Spleen (tissue), 11 donors: ENCODE results near the gene ZDHHC3. TPM values are rescaled to one million over a fixed set of nuclear protein-coding genes. Genes with fewer than 3 reads are reported as not detected.

Experiments
- DNase-seq: peaks from one replicate; pipeline ENCODE4 v3.0.0-alpha.2; 2020
- H3K27ac ChIP-seq, 8 donors: fragments of 200-600 bp; sonication (generic) in 7 of 8; 1 replicate in 4 of 8; 2 replicates in 4 of 8; pipeline versions ENCODE4 v1.5.0 to v1.8.0; 2016 to 2021; ENCODE audit warnings: inconsistent platforms in 4 of 8, mild to moderate bottlenecking in 4 of 8, moderate library complexity in 1 of 8
- H3K27me3 ChIP-seq, 7 donors: fragments of 200-600 bp; sonication (generic) in 6 of 7; replicated peaks in 1 of 7; 1 replicate in 4 of 7; 2 replicates in 3 of 7; pipeline versions ENCODE4 v1.5.0 to v1.8.0; 2016 to 2021; ENCODE audit warnings: inconsistent platforms in 3 of 7, mild to moderate bottlenecking in 1 of 7
- H3K36me3 ChIP-seq, 6 donors: fragments of 200-600 bp; sonication (generic) in 5 of 6; 1 replicate in 4 of 6; 2 replicates in 2 of 6; pipeline versions ENCODE4 v1.5.0 to v1.8.0; 2016 to 2021; ENCODE audit warnings: inconsistent platforms in 2 of 6
- H3K4me1 ChIP-seq, 6 donors: fragments of 200-600 bp; sonication (generic) in 5 of 6; 1 replicate in 3 of 6; 2 replicates in 3 of 6; pipeline versions ENCODE4 v1.5.0 to v1.8.0; 2016 to 2021; ENCODE audit warnings: inconsistent platforms in 3 of 6
- H3K4me3 ChIP-seq, 8 donors: fragments of 200-600 bp; sonication (generic) in 7 of 8; 1 replicate in 4 of 8; 2 replicates in 4 of 8; pipeline versions ENCODE4 v1.5.0 to v1.8.0; 2016 to 2021; ENCODE audit warnings: inconsistent platforms in 4 of 8, mild to moderate bottlenecking in 4 of 8, moderate library complexity in 2 of 8
- H3K9me3 ChIP-seq, 8 donors: fragments of 200-600 bp; sonication (generic) in 7 of 8; 1 replicate in 4 of 8; 2 replicates in 4 of 8; pipeline versions ENCODE4 v1.5.0 to v1.8.0; 2016 to 2021; ENCODE audit warnings: inconsistent platforms in 4 of 8
- POLR2A ChIP-seq, 3 donors: fragments of 450-650 bp; IDR thresholded peaks; one replicate each; pipeline ENCODE4 v1.5.1; 2017; ENCODE audit warnings: antibody characterized with exemption in 3 of 3, mild to moderate bottlenecking in 1 of 3
- POLR2AphosphoS5 ChIP-seq, 3 donors: sonication (generic); formaldehyde crosslinking; IDR thresholded peaks; one replicate each; pipeline ENCODE4 v1.5.1; 2017; ENCODE audit warnings: antibody characterized with exemption in 3 of 3
- WGBS, 5 donors: extraction: QIAGEN DNeasy Blood & Tissue Kit in 3 of 5; methylation state at CpG; one replicate each; pipeline versions ENCODE4 v1.1.5 to v1.1.7; 2013 to 2018; 5-methylcytosine and 5-hydroxymethylcytosine counted together
- intact Hi-C: fragments of 100-400 bp; cut with DNase I; formaldehyde crosslinking; loops from one replicate; pipeline ENCODE4 v1.15.0; 2023; ENCODE audit warnings: low total_unique reads
- polyA plus RNA-seq, 3 donors: library from polyadenylated mRNA; stranded (reverse); fragments of 200-250 nt; gene quantifications; one replicate each; pipeline ENCODE4 v1.2.1, GENCODE V29; 2013
- total RNA-seq, 7 donors: library from RNA; depleted of rRNA in 3 of 7; stranded (reverse); fragments of >200 nt in 3 of 7; fragmentation: NEBNext Ultra II Directional in 4 of 7; extraction: Animal tissue kit (Norgen Biotek cat#: 25700) in 4 of 7; gene quantifications; one replicate each; pipeline versions ENCODE4 v1.1.0 to v1.2.1, GENCODE V29; 2016 to 2021
- TF ChIP-seq, protein P1 (sequence below), 11 experiments: fragments of 200-600 bp in 7 of 11; fragments of 450-650 bp in 4 of 11; sonication (generic) in 4 of 11; IDR thresholded peaks in 8 of 11; conservative IDR thresholded peaks in 3 of 11; 1 replicate in 7 of 11; 2 replicates in 4 of 11; pipeline versions ENCODE4 v1.4.0 to v1.8.0; 2016 to 2021; ENCODE audit warnings: antibody characterized with exemption in 11 of 11, inconsistent platforms in 4 of 11, mild to moderate bottlenecking in 1 of 11
- donor health status: healthy with polysubstance abuse.
- donor health status: DM: no; HTN: no; CAD: no; lungs with moderate emphysema.
- donor health status: DM: no; HTN: no; CAD: no.
- donor health status: Bipolar disorder and iron deficiency.
- donor health status: healthy.
- donor health status: DM: no; HTN: no; CAD: no.
- donor health status: DM: yes; HTN: yes; CAD: no.

Gene ZDHHC3
- total and polyA plus RNA-seq, 10 donors = 15.2 to 79.2 (median 65.5) TPM

DNA sequence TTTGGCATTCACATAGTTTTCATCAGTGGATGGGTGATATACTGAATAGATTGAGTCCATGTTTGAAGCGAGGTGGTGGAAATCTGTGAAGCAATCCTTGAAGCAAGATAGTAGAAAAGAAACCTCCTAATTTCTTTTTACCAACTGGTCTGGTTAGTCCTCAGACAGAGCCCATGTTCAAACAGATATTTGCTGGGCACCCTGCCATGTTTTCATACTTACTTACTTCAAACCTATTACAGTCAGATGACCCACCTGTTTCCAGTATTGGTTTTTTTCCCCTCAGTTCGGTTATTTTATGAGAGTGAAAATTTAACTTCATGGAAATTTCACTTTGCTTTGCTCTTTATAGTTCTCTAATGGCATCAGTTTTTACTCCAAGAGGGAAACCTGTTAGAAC is 23.8 kb upstream of the ZDHHC3 start:
- Histone ChIP-seq H3K4me3 (no peak overlapping the region), H3K36me3 (peaks cover 0 to 100% (median 64%) of the 10 kb centered on the region in 6 donors), H3K9me3 (peaks cover 0 to 8% (median 1%) of the 10 kb centered on the region in 8 donors), H3K27ac (peak overlapping the region in 7 of 8 donors; percentile 31 to 77 (median 61)), H3K27me3 (no peaks in the 10 kb centered on the region), H3K4me1 (no peaks in the 10 kb centered on the region)
- intact Hi-C loops = no loop called here
- TF ChIP-seq POLR2AphosphoS5 (IDR thresholded peaks at IDR 0.05) (no peak), POLR2A (IDR thresholded peaks at IDR 0.05) (no peak)
- TF ChIP-seq, protein P1, sequence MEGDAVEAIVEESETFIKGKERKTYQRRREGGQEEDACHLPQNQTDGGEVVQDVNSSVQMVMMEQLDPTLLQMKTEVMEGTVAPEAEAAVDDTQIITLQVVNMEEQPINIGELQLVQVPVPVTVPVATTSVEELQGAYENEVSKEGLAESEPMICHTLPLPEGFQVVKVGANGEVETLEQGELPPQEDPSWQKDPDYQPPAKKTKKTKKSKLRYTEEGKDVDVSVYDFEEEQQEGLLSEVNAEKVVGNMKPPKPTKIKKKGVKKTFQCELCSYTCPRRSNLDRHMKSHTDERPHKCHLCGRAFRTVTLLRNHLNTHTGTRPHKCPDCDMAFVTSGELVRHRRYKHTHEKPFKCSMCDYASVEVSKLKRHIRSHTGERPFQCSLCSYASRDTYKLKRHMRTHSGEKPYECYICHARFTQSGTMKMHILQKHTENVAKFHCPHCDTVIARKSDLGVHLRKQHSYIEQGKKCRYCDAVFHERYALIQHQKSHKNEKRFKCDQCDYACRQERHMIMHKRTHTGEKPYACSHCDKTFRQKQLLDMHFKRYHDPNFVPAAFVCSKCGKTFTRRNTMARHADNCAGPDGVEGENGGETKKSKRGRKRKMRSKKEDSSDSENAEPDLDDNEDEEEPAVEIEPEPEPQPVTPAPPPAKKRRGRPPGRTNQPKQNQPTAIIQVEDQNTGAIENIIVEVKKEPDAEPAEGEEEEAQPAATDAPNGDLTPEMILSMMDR (IDR thresholded peaks at IDR 0.05 in 8 of 11, conservative IDR thresholded peaks at IDR 0.05 in 3 of 11) = no peak
- no peak for DNase-seq
- WGBS, 5 donors = 79 to 89% (median 86%) methylated on average over 2 of the region's 2 CpGs

DNA sequence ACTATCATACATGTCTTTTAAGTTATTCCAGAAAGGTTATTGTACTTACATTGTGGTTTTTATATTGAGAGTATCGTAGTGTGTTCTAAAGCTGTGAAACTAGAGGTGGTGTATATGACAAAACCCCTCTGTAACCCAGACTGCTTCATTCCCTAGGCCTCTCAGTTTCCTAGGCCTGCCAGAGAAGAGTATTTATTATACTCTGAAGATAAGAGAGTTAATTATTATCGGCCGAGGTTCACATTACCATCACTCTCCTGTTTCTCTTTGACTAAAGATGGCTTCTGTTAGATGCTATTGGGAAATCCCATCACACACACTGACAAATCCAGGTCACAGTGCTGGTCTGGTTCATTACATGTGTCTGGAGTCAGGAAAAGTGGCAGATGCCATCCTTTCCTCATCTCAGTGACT is 20.6 kb upstream of the ZDHHC3 start:
- intact Hi-C loops = no loop called here
- H3K4me1 ChIP-seq = peaks cover 0 to 5% (median 1%) of the 10 kb centered on the region in 6 donors
- H3K27ac ChIP-seq = no peak overlapping the region
- TF ChIP-seq POLR2AphosphoS5 (IDR thresholded peaks at IDR 0.05) (no peak), POLR2A (IDR thresholded peaks at IDR 0.05) (no peak)
- TF ChIP-seq, protein P1 (IDR thresholded peaks at IDR 0.05 in 8 of 11, conservative IDR thresholded peaks at IDR 0.05 in 3 of 11) = no peak
- no peak for DNase-seq
- peaks cover 0 to 90% (median 52%) of the 10 kb centered on the region in 6 donors for H3K36me3 ChIP-seq
- H3K4me3 ChIP-seq = no peak overlapping the region
- no peaks in the 10 kb centered on the region for H3K9me3 ChIP-seq
- 75 to 88% (median 82%) methylated on average over 3 of the region's 3 CpGs for WGBS, 5 donors
- no peaks in the 10 kb centered on the region for H3K27me3 ChIP-seq

DNA sequence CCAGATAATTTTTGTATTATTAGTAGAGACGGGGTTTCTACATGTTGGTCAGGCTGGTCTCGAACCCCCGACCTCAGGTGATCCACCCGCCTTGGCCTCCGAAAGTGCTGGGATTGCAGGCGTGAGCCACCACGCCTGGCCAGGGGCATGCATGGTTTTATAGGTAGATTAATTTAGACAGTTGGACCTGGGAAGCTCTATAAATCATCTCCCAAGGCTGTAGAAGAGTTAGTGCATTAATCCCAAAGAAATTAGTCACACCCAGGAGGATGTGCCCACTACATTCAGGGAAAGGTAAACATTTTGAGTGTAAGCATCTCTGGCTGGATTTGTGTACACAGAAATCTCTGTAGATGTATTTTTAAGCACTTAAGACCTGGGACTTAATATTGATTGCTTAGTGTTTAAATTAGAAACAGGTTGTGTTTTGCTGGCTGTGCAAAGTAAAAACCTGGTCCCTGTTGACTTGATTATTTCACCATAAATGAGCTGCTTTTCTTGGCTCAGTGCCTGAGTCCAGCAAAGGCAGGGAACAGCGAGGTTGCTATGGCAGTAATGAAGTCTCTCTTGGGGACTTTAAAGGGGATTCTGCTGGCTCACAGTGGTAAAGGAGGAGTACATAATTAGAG is 19.3 kb upstream of the ZDHHC3 start:
- TF ChIP-seq POLR2A (IDR thresholded peaks at IDR 0.05) (no peak), POLR2AphosphoS5 (IDR thresholded peaks at IDR 0.05) (no peak)
- TF ChIP-seq, protein P1 (IDR thresholded peaks at IDR 0.05 in 8 of 11, conservative IDR thresholded peaks at IDR 0.05 in 3 of 11) = no peak
- H3K9me3 ChIP-seq = no peaks in the 10 kb centered on the region
- peaks cover 0 to 9% (median 3%) of the 10 kb centered on the region in 6 donors for H3K4me1 ChIP-seq
- H3K4me3 ChIP-seq = no peak overlapping the region
- no peak for DNase-seq
- no peaks in the 10 kb centered on the region for H3K27me3 ChIP-seq
- peaks cover 0 to 90% (median 54%) of the 10 kb centered on the region in 6 donors for H3K36me3 ChIP-seq
- intact Hi-C loops = no loop called here
- no peak overlapping the region for H3K27ac ChIP-seq
- WGBS, 5 donors = 87 to 95% (median 93%) methylated on average over 8 of the region's 8 CpGs

DNA sequence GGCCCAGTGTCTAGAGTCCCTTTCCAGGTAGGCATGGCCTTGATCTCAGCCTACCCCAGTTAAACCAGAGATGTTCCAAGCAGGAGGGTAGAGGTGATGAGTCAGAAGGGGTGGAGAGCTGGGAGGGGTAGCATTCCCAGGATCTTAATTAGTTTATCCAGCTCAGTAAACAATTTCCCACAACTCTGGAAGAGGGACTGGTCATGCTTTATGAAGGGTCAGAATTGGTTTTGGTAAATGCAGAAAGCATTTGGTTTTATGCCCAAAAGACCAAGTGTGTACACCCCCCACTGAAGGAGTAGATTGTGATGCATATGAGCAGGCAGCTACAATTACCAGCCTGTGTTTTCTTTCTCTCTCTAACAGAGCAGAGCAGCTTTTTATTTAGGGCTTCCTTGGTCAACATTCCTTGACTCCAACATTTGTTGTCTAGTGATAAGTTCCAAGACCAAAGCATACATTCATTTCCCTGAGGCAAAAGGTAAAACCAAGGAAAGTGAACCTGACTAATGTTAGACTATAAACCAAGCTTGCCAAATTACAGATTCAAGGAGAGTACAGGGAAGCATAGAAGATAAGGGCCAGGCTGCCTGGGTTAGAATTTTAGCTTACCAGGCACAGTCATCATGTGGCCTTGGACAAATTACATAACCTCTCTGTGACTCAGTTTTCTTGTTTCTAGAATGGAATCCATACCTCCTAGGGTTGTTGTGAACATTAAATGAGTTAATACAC is 17.7 kb upstream of the ZDHHC3 start:
- DNase-seq = no peak
- Histone ChIP-seq H3K4me3 (no peak overlapping the region), H3K27ac (peak overlapping the region in 2 of 8 donors; percentile 1 to 26), H3K27me3 (no peaks in the 10 kb centered on the region), H3K36me3 (peaks cover 0 to 88% (median 51%) of the 10 kb centered on the region in 6 donors), H3K9me3 (no peaks in the 10 kb centered on the region), H3K4me1 (peaks cover 0 to 17% (median 7%) of the 10 kb centered on the region in 6 donors)
- TF ChIP-seq POLR2A (IDR thresholded peaks at IDR 0.05) (no peak), POLR2AphosphoS5 (IDR thresholded peaks at IDR 0.05) (no peak)
- TF ChIP-seq, protein P1 (IDR thresholded peaks at IDR 0.05 in 8 of 11, conservative IDR thresholded peaks at IDR 0.05 in 3 of 11) = no peak
- intact Hi-C loops = no loop called here
